OCI-LY3 (cell line): ENCODE results near the gene ZNF611.

ENCODE experiments used
- H2AFZ ChIP-seq: fragments of 200-600, 300-600 bp; shearing (Covaris generic); 2 replicates; pipeline ENCODE4 v1.6.0; 2014; ENCODE audit warnings: antibody characterized with exemption, low read depth, low read length
- H3K27ac ChIP-seq: fragments of 200-600, 300-600 bp; sonication (generic); 2 replicates; pipeline ENCODE4 v1.5.1; 2014; ENCODE audit warnings: mild to moderate bottlenecking, low read length, moderate library complexity, mixed read lengths
- H3K27me3 ChIP-seq: fragments of 200-600, 300-600 bp; sonication (generic); 2 replicates; pipeline ENCODE4 v1.6.1; 2014; ENCODE audit warnings: low read depth, low read length, mixed read lengths
- H3K36me3 ChIP-seq: fragments of 200-600, 300-600 bp; sonication (generic); replicated peaks from 2 replicates; pipeline ENCODE3; 2014; ENCODE audit warnings: low read depth, low read length, mixed read lengths
- H3K4me1 ChIP-seq: fragments of 300-600, 200-600 bp; sonication (generic); 2 replicates; pipeline ENCODE4 v1.6.1; 2014; ENCODE audit warnings: low read length, mixed read lengths
- H3K4me2 ChIP-seq: fragments of 200-600, 300-600 bp; sonication (generic); 2 replicates; pipeline ENCODE4 v1.6.1; 2014; ENCODE audit warnings: low read length, mixed read lengths
- H3K4me3 ChIP-seq: fragments of 300-600, 200-600 bp; sonication (generic); 2 replicates; pipeline ENCODE4 v1.5.1; 2014; ENCODE audit warnings: antibody characterized with exemption, mild to moderate bottlenecking, low read length, moderate library complexity
- H3K79me2 ChIP-seq: fragments of 300-600, 200-600 bp; shearing (Covaris generic); 2 replicates; pipeline ENCODE4 v1.6.1; 2014; ENCODE audit warnings: mild to moderate bottlenecking, low read length, mixed read lengths
- H3K9ac ChIP-seq: fragments of 300-600, 200-600 bp; shearing (Covaris generic); 2 replicates; pipeline ENCODE4 v1.6.0; 2014; ENCODE audit warnings: mild to moderate bottlenecking, low read length, moderate library complexity
- H3K9me3 ChIP-seq: fragments of 200-600, 300-600 bp; shearing (Covaris generic); 2 replicates; pipeline ENCODE4 v1.6.1; 2014; ENCODE audit warnings: low read length, mixed read lengths; ENCODE audit not compliant: insufficient read depth
- H4K20me1 ChIP-seq: fragments of 200-600, 300-600 bp; sonication (generic); 2 replicates; pipeline ENCODE4 v1.6.1; 2016; ENCODE audit warnings: low read length, mixed read lengths; ENCODE audit not compliant: insufficient read depth
- CTCF ChIP-seq: fragments of 200-600, 300-600 bp; sonication (generic); IDR thresholded peaks from 2 replicates; pipeline ENCODE4 v1.5.1; 2014; ENCODE audit warnings: antibody characterized with exemption, low read length, low read depth
- EZH2phosphoT487 ChIP-seq: fragments of 200-600 bp; shearing (Covaris generic); IDR thresholded peaks from 2 replicates; pipeline ENCODE4 v1.6.1; 2018; ENCODE audit warnings: antibody characterized with exemption, mixed run types, low read depth

ZNF611 gene

DNA sequence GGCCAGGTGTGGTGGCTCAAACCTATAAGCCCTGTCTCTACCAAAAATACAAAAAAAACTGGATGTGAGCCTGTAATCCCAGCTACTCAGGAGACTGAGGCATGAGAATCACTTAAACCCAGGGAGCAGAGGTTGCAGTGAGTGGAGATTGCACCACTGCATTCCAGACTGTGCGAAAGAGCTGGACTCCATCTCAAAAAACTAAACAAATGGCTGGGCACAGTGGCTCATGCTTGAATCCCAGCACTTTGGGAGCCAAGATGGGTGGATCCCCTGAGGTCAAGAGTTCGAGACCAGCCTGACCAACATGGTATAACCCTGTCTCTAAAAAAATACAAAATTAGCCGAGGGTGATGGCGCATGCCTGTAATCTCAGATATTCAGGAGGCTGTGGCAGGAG lies 61.8 kb downstream of the ZNF611 start:
- Histone ChIP-seq H3K36me3 (peaks cover 51% of the 10 kb centered on the region), H3K4me2 (no peak overlapping the region), H3K79me2 (peaks cover 36% of the 10 kb centered on the region), H3K4me1 (peaks cover 8% of the 10 kb centered on the region; the same call in 1 of the 2 replicates), H3K27me3 (no peaks in the 10 kb centered on the region), H3K27ac (no peak overlapping the region), H3K4me3 (no peak overlapping the region), H4K20me1 (no peaks in the 10 kb centered on the region), H3K9ac (no peak overlapping the region), H3K9me3 (peaks cover 10% of the 10 kb centered on the region; the same call in 1 of the 2 replicates), H2AFZ (no peak overlapping the region)
- TF ChIP-seq CTCF (no peak), EZH2phosphoT487 (no peak)

- no peak overlapping the region for H2AFZ ChIP-seq
- H4K20me1 ChIP-seq: no peaks in the 10 kb centered on the region
- peaks cover 20% of the 10 kb centered on the region for H3K79me2 ChIP-seq
- no peaks in the 10 kb centered on the region for H3K27me3 ChIP-seq
- H3K9me3 ChIP-seq: peaks cover 7% of the 10 kb centered on the region; the same call in 1 of the 2 replicates
- TF ChIP-seq CTCF: no peak
- TF ChIP-seq EZH2phosphoT487: no peak
- H3K27ac ChIP-seq: no peak overlapping the region
- H3K36me3 ChIP-seq: peaks cover 40% of the 10 kb centered on the region
- no peak overlapping the region for H3K4me2 ChIP-seq
- peaks cover 8% of the 10 kb centered on the region; the same call in 1 of the 2 replicates for H3K4me1 ChIP-seq
- H3K4me3 ChIP-seq: no peak overlapping the region
- no peak overlapping the region for H3K9ac ChIP-seq
Observed at GRCh38 chr19:52670046-52670445, 64.8 kb downstream of the ZNF611 start.

DNA sequence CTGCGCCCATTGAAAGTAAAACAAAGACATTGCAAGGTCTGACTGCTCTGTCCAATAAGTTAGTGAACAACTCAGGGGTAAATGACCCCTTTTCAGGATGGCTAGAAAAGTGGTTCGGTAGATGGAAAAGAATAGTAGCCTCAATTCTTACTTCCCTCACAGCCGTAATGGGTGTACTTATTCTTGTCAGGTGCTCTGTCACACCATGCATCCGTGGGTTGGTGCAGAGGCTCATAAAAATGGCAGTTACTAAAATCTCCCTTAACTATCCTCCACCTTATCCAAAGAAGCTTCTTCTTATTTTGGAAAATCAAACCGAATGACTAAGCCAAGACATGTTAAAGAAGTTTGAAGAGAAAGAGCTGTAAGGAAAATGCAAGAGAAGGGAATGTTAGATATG lies 65.3 kb downstream of the ZNF611 start:
- Histone ChIP-seq H3K9me3 (peaks cover 3% of the 10 kb centered on the region; the same call in 1 of the 2 replicates), H3K27ac (no peak overlapping the region), H3K36me3 (peaks cover 37% of the 10 kb centered on the region), H4K20me1 (no peaks in the 10 kb centered on the region), H3K4me2 (no peak overlapping the region), H2AFZ (no peak overlapping the region), H3K27me3 (no peaks in the 10 kb centered on the region), H3K4me3 (no peak overlapping the region), H3K4me1 (peaks cover 8% of the 10 kb centered on the region; the same call in 1 of the 2 replicates), H3K79me2 (peaks cover 15% of the 10 kb centered on the region), H3K9ac (no peak overlapping the region)
- TF ChIP-seq CTCF (no peak), EZH2phosphoT487 (no peak)

DNA sequence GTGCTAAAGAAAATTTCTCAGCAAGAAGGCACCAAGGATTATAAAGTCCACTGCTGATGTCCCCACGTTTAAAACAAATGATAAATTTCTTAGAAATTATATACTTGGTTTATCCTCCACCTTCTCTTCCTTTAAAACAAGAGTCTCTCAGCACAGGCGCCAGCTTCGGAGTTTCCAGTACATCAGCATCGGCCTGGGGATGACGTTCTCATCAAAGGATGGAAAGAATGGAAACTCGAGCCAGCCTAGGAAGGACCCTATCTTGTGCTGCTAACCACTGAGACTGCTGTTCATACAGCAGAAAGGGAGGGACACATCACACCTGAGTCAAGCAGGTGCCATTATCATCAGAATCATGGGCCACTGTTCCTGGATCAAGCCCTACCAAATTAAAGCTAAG lies 66.9 kb downstream of the ZNF611 start:
- Histone ChIP-seq H3K9me3 (no peaks in the 10 kb centered on the region), H3K4me1 (peaks cover 8% of the 10 kb centered on the region; the same call in 1 of the 2 replicates), H3K4me2 (no peak overlapping the region), H2AFZ (no peak overlapping the region), H3K4me3 (no peak overlapping the region), H3K27ac (no peak overlapping the region), H3K36me3 (peaks cover 27% of the 10 kb centered on the region), H3K79me2 (peaks cover 5% of the 10 kb centered on the region), H3K9ac (no peak overlapping the region), H4K20me1 (no peaks in the 10 kb centered on the region), H3K27me3 (no peaks in the 10 kb centered on the region)
- no peak for TF ChIP-seq CTCF
- TF ChIP-seq EZH2phosphoT487: no peak
